ENCODE measurements around the gene TLCD4. TPM values are rescaled to one million over a fixed set of nuclear protein-coding genes. Genes with fewer than 3 reads are reported as not detected.

Gene TLCD4
- total RNA-seq, result 3.0 and 4.0 TPM in 2 replicates

- peak within 1 kb of the TSS; percentile 78 for H3K4me3 ChIP-seq (ENCODE audit: low read depth, low read length)
- no peak for TF ChIP-seq CTCF (IDR thresholded peaks at IDR 0.05; ENCODE audit: insufficient read depth, low read length, poor library complexity, severe bottlenecking)
- no peaks in the 10 kb centered on the region for H3K27me3 ChIP-seq (ENCODE audit: control insufficient read depth, insufficient read depth, low read length)
- no peaks in the 10 kb centered on the region for H3K36me3 ChIP-seq (ENCODE audit: control insufficient read depth, insufficient read depth, low read length)
- no peak for DNase-seq (ENCODE audit: low read depth)
These were observed at the start of gene TLCD4 for GRCh38 chr1:95117207-95118066. Gene TLCD4 (plus strand): TSS chr1:95117355. CDS start chr1:95143902, 26,547 bp downstream.

GRCh38 chr1:95067568-95067967 lies 49.6 kb upstream of the TLCD4 start:
- TF ChIP-seq CTCF (IDR thresholded peaks at IDR 0.05; ENCODE audit: insufficient read depth, low read length, poor library complexity, severe bottlenecking), result no peak
- H3K27me3 ChIP-seq (ENCODE audit: control insufficient read depth, insufficient read depth, low read length), result no peaks in the 10 kb centered on the region
- H3K4me3 ChIP-seq (ENCODE audit: low read depth, low read length), result no peak overlapping the region
- DNase-seq (ENCODE audit: low read depth), result no peak
- H3K36me3 ChIP-seq (ENCODE audit: control insufficient read depth, insufficient read depth, low read length), result no peaks in the 10 kb centered on the region

GRCh38 chr1:95068956-95069709 lies 48.0 kb upstream of the TLCD4 start:
- no peaks in the 10 kb centered on the region for H3K27me3 ChIP-seq (ENCODE audit: control insufficient read depth, insufficient read depth, low read length)
- peak; percentile 25 for DNase-seq (ENCODE audit: low read depth)
- no peaks in the 10 kb centered on the region for H3K36me3 ChIP-seq (ENCODE audit: control insufficient read depth, insufficient read depth, low read length)
- no peak for TF ChIP-seq CTCF (IDR thresholded peaks at IDR 0.05; ENCODE audit: insufficient read depth, low read length, poor library complexity, severe bottlenecking)
- H3K4me3 ChIP-seq (ENCODE audit: low read depth, low read length), result no peak overlapping the region

- Histone ChIP-seq H3K36me3 (ENCODE audit: control insufficient read depth, insufficient read depth, low read length) (no peaks in the 10 kb centered on the region), H3K27me3 (ENCODE audit: control insufficient read depth, insufficient read depth, low read length) (no peaks in the 10 kb centered on the region), H3K4me3 (ENCODE audit: low read depth, low read length) (no peak overlapping the region)
- no peak for TF ChIP-seq CTCF (IDR thresholded peaks at IDR 0.05; ENCODE audit: insufficient read depth, low read length, poor library complexity, severe bottlenecking)
- no peak for DNase-seq (ENCODE audit: low read depth)
These were observed 47.5 kb upstream of the TLCD4 start for GRCh38 chr1:95069710-95070093.

GRCh38 chr1:95071539-95071938 lies 45.6 kb upstream of the TLCD4 start:
- Histone ChIP-seq H3K4me3 (ENCODE audit: low read depth, low read length) (no peak overlapping the region), H3K36me3 (ENCODE audit: control insufficient read depth, insufficient read depth, low read length) (no peaks in the 10 kb centered on the region), H3K27me3 (ENCODE audit: control insufficient read depth, insufficient read depth, low read length) (no peaks in the 10 kb centered on the region)
- DNase-seq (ENCODE audit: low read depth), result no peak
- no peak for TF ChIP-seq CTCF (IDR thresholded peaks at IDR 0.05; ENCODE audit: insufficient read depth, low read length, poor library complexity, severe bottlenecking)
